Measurements from ENCODE around the gene LARGE2. TPM values are rescaled to one million over a fixed set of nuclear protein-coding genes. Genes with fewer than 3 reads are reported as not detected.

The LARGE2 gene
- total and polyA plus RNA-seq, 10 of the 15 experiments (the other 5 are each of a cell fraction or from before 2014, with no cell fraction given), result 0.03 to 0.41 (median 0.19) TPM; not detected in 6

DNA sequence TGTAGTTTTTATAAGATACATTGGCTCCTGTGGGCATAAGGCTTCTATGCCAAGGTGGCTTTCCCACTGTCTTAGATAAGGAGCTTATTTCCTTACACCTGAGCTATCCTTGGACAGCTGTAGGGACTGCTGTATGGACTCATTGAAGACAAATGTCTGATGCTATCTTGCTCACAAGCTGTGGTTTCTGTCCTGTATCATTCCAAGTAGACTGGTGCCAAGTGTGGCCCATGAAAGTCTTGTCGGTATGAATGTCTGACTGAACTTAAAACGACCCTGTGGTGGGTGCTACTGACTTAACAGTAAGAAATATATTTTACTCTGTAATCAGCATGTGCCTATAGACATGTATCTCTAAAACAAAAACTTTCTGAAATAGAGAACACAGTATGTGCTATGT is 45.0 kb downstream of the LARGE2 start:
- no TSS peak for BruUV-seq (replicated peaks)
- Histone ChIP-seq H3K79me2 (ENCODE audit: control insufficient read depth, insufficient read depth, low read length) (no peaks in the 10 kb centered on the region), H3K27me3 (replicated peaks in 1 of 2; ENCODE audit: control insufficient read depth in 2 of 2, insufficient read depth in 2 of 2, low read length in 1 of 2) (no peaks in the 10 kb centered on the region), H4K20me1 (ENCODE audit: control insufficient read depth, insufficient read depth) (no peaks in the 10 kb centered on the region), H3K4me2 (ENCODE audit: control insufficient read depth, insufficient read depth) (no peak overlapping the region), H3K36me3 (ENCODE audit: control insufficient read depth in 2 of 2, insufficient read depth in 2 of 2, low read length in 1 of 2) (peaks cover 8 to 18% of the 10 kb centered on the region in 2 experiments), H3K4me3 (no peak overlapping the region), H3K9me3 (replicated peaks; ENCODE audit: control insufficient read depth, insufficient read depth, low read length) (no peaks in the 10 kb centered on the region), H2AFZ (ENCODE audit: control insufficient read depth, low read depth, low read length) (no peak overlapping the region), H3K4me1 (ENCODE audit: control insufficient read depth, insufficient read depth, low read length) (no peaks in the 10 kb centered on the region), H3K9ac (ENCODE audit: control insufficient read depth, insufficient read depth, low read length) (no peak overlapping the region), H3K27ac (ENCODE audit: control insufficient read depth, insufficient read depth) (no peak overlapping the region)
- ChIA-PET POLR2A (no interaction called here), SMC1A (ENCODE audit: uncharacterized antibody, unreplicated experiment) (interaction anchor here (0.6 to 1.3 kb wide), 3 partner anchors 22 to 199 kb away, joined by 3 to 4 read pairs (median 3); no protein-coding TSS in a partner anchor), RAD21 (ENCODE audit: unreplicated experiment) (interaction anchor here (0.7 to 1.6 kb wide), 5 partner anchors 9 to 410 kb away, joined by 3 to 5 read pairs (median 3); no protein-coding TSS in a partner anchor), CTCF (interaction anchor here (0.7 to 6.3 kb wide), 6 partner anchors 17 to 341 kb away, joined by 3 to 93 read pairs (median 45); no protein-coding TSS in a partner anchor)
- in situ Hi-C loops (cut with MboI), result no loop called here
- DNase-seq (ENCODE audit: low read depth, low spot score) (no peak), ATAC-seq (no peak), FAIRE-seq (no peak)
- intact Hi-C loops (cut with micrococcal nuclease; ENCODE audit: unreplicated experiment), result loop anchor here (10.0 kb wide), 2 partner anchors 267 to 337 kb away; no protein-coding TSS in a partner anchor
- WGBS (ENCODE audit: insufficient coverage, insufficient replicate concordance, low lambda C conversion rate, missing lambda C conversion rate), result 83% methylated on average over 2 of the region's 2 CpGs
- no peak for TF ChIP-seq CHD4 (IDR thresholded peaks at IDR 0.05)
- TF ChIP-seq, protein P1, sequence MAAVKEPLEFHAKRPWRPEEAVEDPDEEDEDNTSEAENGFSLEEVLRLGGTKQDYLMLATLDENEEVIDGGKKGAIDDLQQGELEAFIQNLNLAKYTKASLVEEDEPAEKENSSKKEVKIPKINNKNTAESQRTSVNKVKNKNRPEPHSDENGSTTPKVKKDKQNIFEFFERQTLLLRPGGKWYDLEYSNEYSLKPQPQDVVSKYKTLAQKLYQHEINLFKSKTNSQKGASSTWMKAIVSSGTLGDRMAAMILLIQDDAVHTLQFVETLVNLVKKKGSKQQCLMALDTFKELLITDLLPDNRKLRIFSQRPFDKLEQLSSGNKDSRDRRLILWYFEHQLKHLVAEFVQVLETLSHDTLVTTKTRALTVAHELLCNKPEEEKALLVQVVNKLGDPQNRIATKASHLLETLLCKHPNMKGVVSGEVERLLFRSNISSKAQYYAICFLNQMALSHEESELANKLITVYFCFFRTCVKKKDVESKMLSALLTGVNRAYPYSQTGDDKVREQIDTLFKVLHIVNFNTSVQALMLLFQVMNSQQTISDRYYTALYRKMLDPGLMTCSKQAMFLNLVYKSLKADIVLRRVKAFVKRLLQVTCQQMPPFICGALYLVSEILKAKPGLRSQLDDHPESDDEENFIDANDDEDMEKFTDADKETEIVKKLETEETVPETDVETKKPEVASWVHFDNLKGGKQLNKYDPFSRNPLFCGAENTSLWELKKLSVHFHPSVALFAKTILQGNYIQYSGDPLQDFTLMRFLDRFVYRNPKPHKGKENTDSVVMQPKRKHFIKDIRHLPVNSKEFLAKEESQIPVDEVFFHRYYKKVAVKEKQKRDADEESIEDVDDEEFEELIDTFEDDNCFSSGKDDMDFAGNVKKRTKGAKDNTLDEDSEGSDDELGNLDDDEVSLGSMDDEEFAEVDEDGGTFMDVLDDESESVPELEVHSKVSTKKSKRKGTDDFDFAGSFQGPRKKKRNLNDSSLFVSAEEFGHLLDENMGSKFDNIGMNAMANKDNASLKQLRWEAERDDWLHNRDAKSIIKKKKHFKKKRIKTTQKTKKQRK (IDR thresholded peaks at IDR 0.05; ENCODE audit: low read depth, low read length), result no peak
- no peak for TF ChIP-seq KDM1A (IDR thresholded peaks at IDR 0.05; ENCODE audit: borderline replicate concordance)
- no peak for TF ChIP-seq ZNF207 (IDR thresholded peaks at IDR 0.05; ENCODE audit: borderline replicate concordance)
- TF ChIP-seq WRNIP1 (IDR thresholded peaks at IDR 0.05; ENCODE audit: borderline replicate concordance, low read depth, low read length), result no peak
- no peak for TF ChIP-seq ATF3 (IDR thresholded peaks at IDR 0.05; ENCODE audit: borderline replicate concordance, extremely low read depth, low read depth, low read length)
- no peak for TF ChIP-seq CHD1 (IDR thresholded peaks at IDR 0.05; ENCODE audit: low read depth, low read length)
- TF ChIP-seq, protein P2, sequence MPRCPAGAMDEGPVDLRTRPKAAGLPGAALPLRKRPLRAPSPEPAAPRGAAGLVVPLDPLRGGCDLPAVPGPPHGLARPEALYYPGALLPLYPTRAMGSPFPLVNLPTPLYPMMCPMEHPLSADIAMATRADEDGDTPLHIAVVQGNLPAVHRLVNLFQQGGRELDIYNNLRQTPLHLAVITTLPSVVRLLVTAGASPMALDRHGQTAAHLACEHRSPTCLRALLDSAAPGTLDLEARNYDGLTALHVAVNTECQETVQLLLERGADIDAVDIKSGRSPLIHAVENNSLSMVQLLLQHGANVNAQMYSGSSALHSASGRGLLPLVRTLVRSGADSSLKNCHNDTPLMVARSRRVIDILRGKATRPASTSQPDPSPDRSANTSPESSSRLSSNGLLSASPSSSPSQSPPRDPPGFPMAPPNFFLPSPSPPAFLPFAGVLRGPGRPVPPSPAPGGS (IDR thresholded peaks at IDR 0.05; ENCODE audit: borderline replicate concordance, insufficient read depth, low read depth, low read length, poor library complexity, severe bottlenecking), result no peak
- TF ChIP-seq STAT3 (IDR thresholded peaks at IDR 0.05; ENCODE audit: low read depth, low read length), result no peak
- TF ChIP-seq ETV6 (conservative IDR thresholded peaks at IDR 0.05 in 1 of 2, IDR thresholded peaks at IDR 0.05 in 1 of 2; ENCODE audit: borderline replicate concordance in 1 of 2, low read depth in 1 of 2), result no peak
- TF ChIP-seq SMC3 (IDR thresholded peaks at IDR 0.05; ENCODE audit: borderline replicate concordance, low read length), result no peak
- no peak for TF ChIP-seq CTCF (IDR thresholded peaks at IDR 0.05 in 2 of 3, conservative IDR thresholded peaks at IDR 0.05 in 1 of 3; ENCODE audit: control insufficient read depth in 2 of 3, extremely low read depth in 1 of 3, insufficient read depth in 1 of 3, low read depth in 3 of 3, low read length in 3 of 3)
- no peak for TF ChIP-seq FOXK2 (IDR thresholded peaks at IDR 0.05)
- no peak for TF ChIP-seq NR2C1 (IDR thresholded peaks at IDR 0.05)
- TF ChIP-seq, protein P3, sequence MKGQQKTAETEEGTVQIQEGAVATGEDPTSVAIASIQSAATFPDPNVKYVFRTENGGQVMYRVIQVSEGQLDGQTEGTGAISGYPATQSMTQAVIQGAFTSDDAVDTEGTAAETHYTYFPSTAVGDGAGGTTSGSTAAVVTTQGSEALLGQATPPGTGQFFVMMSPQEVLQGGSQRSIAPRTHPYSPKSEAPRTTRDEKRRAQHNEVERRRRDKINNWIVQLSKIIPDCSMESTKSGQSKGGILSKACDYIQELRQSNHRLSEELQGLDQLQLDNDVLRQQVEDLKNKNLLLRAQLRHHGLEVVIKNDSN (IDR thresholded peaks at IDR 0.05; ENCODE audit: borderline replicate concordance, extremely low read length, insufficient read depth, low read depth, low read length), result no peak
- no peak for TF ChIP-seq YBX1 (IDR thresholded peaks at IDR 0.05)

Measured in GM12878 (cell line).